Esophagus muscularis mucosa (tissue), 3 donors: ENCODE data around the gene CASTOR2.
"Not testable (repeated sequence)": the region's sequence is repeated elsewhere in the genome, so short reads cannot be mapped to it uniquely, and the experiment has no call there.

Source experiments
- POLR2A ChIP-seq: fragments of 450-650 bp; IDR thresholded peaks from one replicate; pipeline ENCODE4 v1.6.1; 2017; ENCODE audit warnings: antibody characterized with exemption, moderate library complexity, mild to moderate bottlenecking, low read depth
- TF ChIP-seq, protein P1 (sequence below), 3 experiments: fragments of 200-600 bp in 2 of 3; fragments of 450-650 bp in 1 of 3; sonication (generic) in 2 of 3; IDR thresholded peaks; one replicate each; pipeline ENCODE4 v1.5.1; 2017 to 2019; ENCODE audit warnings: antibody characterized with exemption in 3 of 3, mild to moderate bottlenecking in 2 of 3, moderate library complexity in 1 of 3

- not testable (repeated sequence) for TF ChIP-seq POLR2A
- TF ChIP-seq, protein P1, sequence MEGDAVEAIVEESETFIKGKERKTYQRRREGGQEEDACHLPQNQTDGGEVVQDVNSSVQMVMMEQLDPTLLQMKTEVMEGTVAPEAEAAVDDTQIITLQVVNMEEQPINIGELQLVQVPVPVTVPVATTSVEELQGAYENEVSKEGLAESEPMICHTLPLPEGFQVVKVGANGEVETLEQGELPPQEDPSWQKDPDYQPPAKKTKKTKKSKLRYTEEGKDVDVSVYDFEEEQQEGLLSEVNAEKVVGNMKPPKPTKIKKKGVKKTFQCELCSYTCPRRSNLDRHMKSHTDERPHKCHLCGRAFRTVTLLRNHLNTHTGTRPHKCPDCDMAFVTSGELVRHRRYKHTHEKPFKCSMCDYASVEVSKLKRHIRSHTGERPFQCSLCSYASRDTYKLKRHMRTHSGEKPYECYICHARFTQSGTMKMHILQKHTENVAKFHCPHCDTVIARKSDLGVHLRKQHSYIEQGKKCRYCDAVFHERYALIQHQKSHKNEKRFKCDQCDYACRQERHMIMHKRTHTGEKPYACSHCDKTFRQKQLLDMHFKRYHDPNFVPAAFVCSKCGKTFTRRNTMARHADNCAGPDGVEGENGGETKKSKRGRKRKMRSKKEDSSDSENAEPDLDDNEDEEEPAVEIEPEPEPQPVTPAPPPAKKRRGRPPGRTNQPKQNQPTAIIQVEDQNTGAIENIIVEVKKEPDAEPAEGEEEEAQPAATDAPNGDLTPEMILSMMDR (IDR thresholded peaks at IDR 0.05): not testable (repeated sequence)
Measured at GRCh38 chr7:74997811-74998210, 33.3 kb downstream of the CASTOR2 start.
